Natural killer cell (primary cell): ENCODE measurements around the gene PRPF38B. TPM values are rescaled to one million over a fixed set of nuclear protein-coding genes. Genes with fewer than 3 reads are reported as not detected.

Source experiments
- ATAC-seq, 3 donors: fragments of 150-1000 bp in 2 of 3; fragments of 200-7000 bp in 1 of 3; cut with Tn5 transposase; 1 replicate in 1 of 3; 2 replicates in 2 of 3; pipeline ENCODE4 v1.10.0; 2021; ENCODE audit warnings: mild to moderate bottlenecking in 2 of 3, moderate library complexity in 2 of 3
- DNase-seq, 2 donors: peaks; one replicate each; pipeline versions ENCODE4 v3.0.0 to v3.0.0-alpha.2; 2013 to 2021; ENCODE audit warnings: mixed read lengths in 1 of 2
- H3K27ac ChIP-seq: one replicate; pipeline ENCODE4 v1.5.1; 2013; ENCODE audit warnings: mild to moderate bottlenecking, low read length
- H3K27me3 ChIP-seq: one replicate; pipeline ENCODE4 v1.6.1; 2013; ENCODE audit warnings: low read length; ENCODE audit not compliant: control insufficient read depth, insufficient read depth
- H3K36me3 ChIP-seq: one replicate; pipeline ENCODE4 v1.6.1; 2013; ENCODE audit warnings: low read length; ENCODE audit not compliant: control insufficient read depth, insufficient read depth
- H3K4me1 ChIP-seq: one replicate; pipeline ENCODE4 v1.6.1; 2013; ENCODE audit warnings: low read length; ENCODE audit not compliant: control insufficient read depth, insufficient read depth
- H3K4me3 ChIP-seq: one replicate; pipeline ENCODE4 v1.5.1; 2013; ENCODE audit warnings: low read length
- H3K9me3 ChIP-seq: one replicate; pipeline ENCODE4 v1.6.1; 2013; ENCODE audit warnings: low read length; ENCODE audit not compliant: control insufficient read depth, insufficient read depth
- H3K27ac Mint-ChIP-seq, 2 donors: one replicate each; pipeline ENCODE4 v1.8.0; 2022; ENCODE audit warnings: mild to moderate bottlenecking in 2 of 2, mixed read lengths in 2 of 2, moderate library complexity in 1 of 2
- H3K27me3 Mint-ChIP-seq, 2 donors: one replicate each; pipeline ENCODE4 v1.8.0; 2022; ENCODE audit warnings: low read depth in 2 of 2, mixed read lengths in 2 of 2
- H3K36me3 Mint-ChIP-seq: one replicate; pipeline ENCODE4 v1.8.0; 2022; ENCODE audit warnings: mixed read lengths
- H3K4me1 Mint-ChIP-seq, 2 donors: one replicate each; pipeline ENCODE4 v1.8.0; 2022; ENCODE audit warnings: mixed read lengths in 2 of 2
- H3K4me3 Mint-ChIP-seq: one replicate; pipeline ENCODE4 v1.8.0; 2022; ENCODE audit warnings: mild to moderate bottlenecking, moderate library complexity, mixed read lengths
- H3K9me3 Mint-ChIP-seq, 2 donors: one replicate each; pipeline ENCODE4 v1.8.0; 2022; ENCODE audit warnings: mixed read lengths in 2 of 2
- CTCF ChIP-seq: fragments of 200-600 bp; IDR thresholded peaks from one replicate; pipeline ENCODE4 v1.8.0; 2022; ENCODE audit warnings: antibody characterized with exemption
- WGBS: methylation state at CpG from one replicate; pipeline ENCODE4 v1.1.7; 2013; ENCODE audit warnings: missing lambda C conversion rate; ENCODE audit not compliant: insufficient coverage; 5-methylcytosine and 5-hydroxymethylcytosine counted together
- intact Hi-C: fragments of 100-400 bp; cut with micrococcal nuclease; formaldehyde crosslinking; loops from one replicate; pipeline ENCODE4 v1.14.2; 2022
- total RNA-seq, 4 donors: library from RNA; stranded (reverse); fragments of 120-200 nt in 1 of 4; gene quantifications; one replicate each; pipeline versions ENCODE4 v1.2.3 to v1.2.4, GENCODE V29; 2013 to 2022

The PRPF38B gene
- total RNA-seq, 3 donors from 2014 or later (not counting 1 experiment from before 2014, with no cell fraction given) = 115 to 158 (median 156) TPM

- no peak for TF ChIP-seq CTCF
- no peaks in the 10 kb centered on the region for H3K27me3 Mint-ChIP-seq
- peak in 1 of 2 donors; percentile 46 for DNase-seq
- peak overlapping the region; percentile 55 for H3K27ac ChIP-seq
- no peaks in the 10 kb centered on the region for H3K9me3 ChIP-seq
- H3K4me1 Mint-ChIP-seq = peaks cover 50 to 54% of the 10 kb centered on the region in 2 donors
- peaks cover 32% of the 10 kb centered on the region for H3K36me3 Mint-ChIP-seq
- H3K9me3 Mint-ChIP-seq = no peaks in the 10 kb centered on the region
- peaks cover 29% of the 10 kb centered on the region for H3K36me3 ChIP-seq
- H3K4me3 ChIP-seq = no peak overlapping the region
- intact Hi-C loops = loop anchor here (1.0 kb wide), 2 partner anchors 8 kb away; partner anchors contain the start of gene HENMT1
- H3K4me1 ChIP-seq = peaks cover 11% of the 10 kb centered on the region
- H3K27ac Mint-ChIP-seq = peak overlapping the region; percentile 87 to 91
- WGBS = 40% methylated on average over 2 of the region's 2 CpGs
- no peaks in the 10 kb centered on the region for H3K27me3 ChIP-seq
- peak overlapping the region; percentile 81 for H3K4me3 Mint-ChIP-seq
- peak; percentile 92 to 98 (median 95) for ATAC-seq
Observed at GRCh38 chr1:108653431-108654105, 38.5 kb upstream of the PRPF38B start.

GRCh38 chr1:108657356-108658080 lies 34.6 kb upstream of the PRPF38B start:
- WGBS = 82% methylated on average over 2 of the region's 5 CpGs
- ATAC-seq = no peak
- peaks cover 48 to 66% of the 10 kb centered on the region in 2 donors for H3K4me1 Mint-ChIP-seq
- no peak for DNase-seq
- H3K4me1 ChIP-seq = peaks cover 26% of the 10 kb centered on the region
- H3K27ac Mint-ChIP-seq = peak overlapping the region; percentile 63 to 81
- intact Hi-C loops = no loop called here
- peaks cover 13% of the 10 kb centered on the region for H3K36me3 ChIP-seq
- H3K27me3 ChIP-seq = no peaks in the 10 kb centered on the region
- TF ChIP-seq CTCF = no peak
- H3K36me3 Mint-ChIP-seq = peaks cover 15% of the 10 kb centered on the region
- no peaks in the 10 kb centered on the region for H3K9me3 Mint-ChIP-seq
- no peaks in the 10 kb centered on the region for H3K27me3 Mint-ChIP-seq
- no peak overlapping the region for H3K27ac ChIP-seq
- H3K4me3 Mint-ChIP-seq = no peak overlapping the region
- no peak overlapping the region for H3K4me3 ChIP-seq
- H3K9me3 ChIP-seq = no peaks in the 10 kb centered on the region

GRCh38 chr1:108661030-108661609 lies 31.0 kb upstream of the PRPF38B start, which contains the start of gene HENMT1:
HENMT1 (minus strand) TSS chr1:108661093; CDS start chr1:108659884, 1,209 bp downstream.
- peaks cover 30 to 53% of the 10 kb centered on the region in 2 donors for H3K4me1 Mint-ChIP-seq
- peak; percentile 71 to 94 for DNase-seq
- no peaks in the 10 kb centered on the region for H3K27me3 Mint-ChIP-seq
- Histone ChIP-seq H3K36me3 (peaks cover 2% of the 10 kb centered on the region), H3K4me3 (peak within 1 kb of the TSS; percentile 51), H3K4me1 (peaks cover 19% of the 10 kb centered on the region), H3K27me3 (no peaks in the 10 kb centered on the region), H3K27ac (peak within 1 kb of the TSS; percentile 96), H3K9me3 (no peaks in the 10 kb centered on the region)
- no peaks in the 10 kb centered on the region for H3K9me3 Mint-ChIP-seq
- H3K4me3 Mint-ChIP-seq = peak within 1 kb of the TSS; percentile 86
- peak within 1 kb of the TSS; percentile 94 to 96 for H3K27ac Mint-ChIP-seq
- under 1% methylated on average over 81 of the region's 81 CpGs for WGBS
- intact Hi-C loops = loop anchor here (1.0 to 2.0 kb wide), 3 partner anchors 8 to 31 kb away; partner anchors contain the start of gene PRPF38B
- TF ChIP-seq CTCF = no peak
- peak; percentile 79 to 91 (median 81) for ATAC-seq
- peaks cover 10% of the 10 kb centered on the region for H3K36me3 Mint-ChIP-seq
